ENCODE measurements around the gene CASKIN1. TPM values are rescaled to one million over a fixed set of nuclear protein-coding genes. Genes with fewer than 3 reads are reported as not detected.

Gene CASKIN1
- total RNA-seq, 1 donor from 2014 or later, result 0.12 TPM

GRCh38 chr16:2212362-2213324 lies 16.2 kb upstream of the CASKIN1 start:
- TF ChIP-seq CTCF (conservative IDR thresholded peaks at IDR 0.05; ENCODE audit: low read depth, low read length), result no peak
- no peak for DNase-seq (ENCODE audit: low read depth)
- H3K4me3 ChIP-seq (ENCODE audit: low read depth, low read length), result peak overlapping the region; percentile 69

- no peak for DNase-seq (ENCODE audit: low read depth)
- TF ChIP-seq CTCF (conservative IDR thresholded peaks at IDR 0.05; ENCODE audit: low read depth, low read length), result no peak
- peak overlapping the region; percentile 69 for H3K4me3 ChIP-seq (ENCODE audit: low read depth, low read length)
These were observed 15.5 kb upstream of the CASKIN1 start for GRCh38 chr16:2211923-2212347.

- H3K4me3 ChIP-seq (ENCODE audit: low read depth, low read length), result no peak within 1 kb of the TSS
- no peak for TF ChIP-seq CTCF (conservative IDR thresholded peaks at IDR 0.05; ENCODE audit: low read depth, low read length)
- no peak for DNase-seq (ENCODE audit: low read depth)
These were observed 14.3 kb upstream of the CASKIN1 start, which contains the start of gene BRICD5 for GRCh38 chr16:2210386-2211365. Gene BRICD5, minus strand, starts transcription at chr16:2210863. Its CDS starts 30 bp downstream, at chr16:2210833.

- TF ChIP-seq CTCF (conservative IDR thresholded peaks at IDR 0.05; ENCODE audit: low read depth, low read length), result no peak
- no peak overlapping the region for H3K4me3 ChIP-seq (ENCODE audit: low read depth, low read length)
- no peak for DNase-seq (ENCODE audit: low read depth)
These were observed 13.6 kb upstream of the CASKIN1 start for GRCh38 chr16:2210009-2210332.

GRCh38 chr16:2209258-2210008 lies 13.0 kb upstream of the CASKIN1 start:
- DNase-seq (ENCODE audit: low read depth), result no peak
- TF ChIP-seq CTCF (conservative IDR thresholded peaks at IDR 0.05; ENCODE audit: low read depth, low read length), result no peak
- no peak overlapping the region for H3K4me3 ChIP-seq (ENCODE audit: low read depth, low read length)

GRCh38 chr16:2208772-2209171 lies 12.4 kb upstream of the CASKIN1 start:
- TF ChIP-seq CTCF (conservative IDR thresholded peaks at IDR 0.05; ENCODE audit: low read depth, low read length), result no peak
- DNase-seq (ENCODE audit: low read depth), result no peak
- H3K4me3 ChIP-seq (ENCODE audit: low read depth, low read length), result no peak overlapping the region
